Choroid plexus epithelial cell (primary cell): ENCODE results near the gene FRMD7.
"Not testable (repeated sequence)": the region's sequence is repeated elsewhere in the genome, so short reads cannot be mapped to it uniquely, and the experiment has no call there.

Source experiments
- DNase-seq: peaks from one replicate; pipeline ENCODE4 v3.0.0-alpha.2; 2010; ENCODE audit warnings: low read depth
- H3K4me3 ChIP-seq: 2 replicates; pipeline ENCODE4 v1.5.1; 2011; ENCODE audit warnings: low read depth, mild to moderate bottlenecking, control low read depth, low read length, moderate library complexity
- CTCF ChIP-seq: conservative IDR thresholded peaks from 2 replicates; pipeline ENCODE4 v1.5.1; 2011; ENCODE audit warnings: low read depth, mild to moderate bottlenecking, control low read depth, inconsistent platforms, low read length, moderate library complexity

The FRMD7 gene

GRCh38 chrX:132063334-132063733 is 64.5 kb downstream of the FRMD7 start:
- no peak overlapping the region for H3K4me3 ChIP-seq
- no peak for DNase-seq
- TF ChIP-seq CTCF, result no peak

GRCh38 chrX:132059973-132060540 is 67.8 kb downstream of the FRMD7 start:
- no peak for DNase-seq
- no peak overlapping the region for H3K4me3 ChIP-seq
- TF ChIP-seq CTCF, result no peak

- DNase-seq, result no peak
- TF ChIP-seq CTCF, result no peak
- H3K4me3 ChIP-seq, result no peak overlapping the region
These were observed 68.8 kb downstream of the FRMD7 start for GRCh38 chrX:132058975-132059374.

GRCh38 chrX:132058050-132058449 is 69.8 kb downstream of the FRMD7 start:
- no peak overlapping the region for H3K4me3 ChIP-seq
- DNase-seq, result no peak
- TF ChIP-seq CTCF, result no peak

- not testable (repeated sequence) for DNase-seq, H3K4me3 ChIP-seq
These were observed 76.0 kb downstream of the FRMD7 start for GRCh38 chrX:132051778-132052177.

- TF ChIP-seq CTCF, result no peak
- DNase-seq, result no peak
- no peak overlapping the region for H3K4me3 ChIP-seq
These were observed 81.3 kb downstream of the FRMD7 start for GRCh38 chrX:132046533-132046932.

- H3K4me3 ChIP-seq, result no peak overlapping the region
- TF ChIP-seq CTCF, result no peak
- DNase-seq, result no peak
These were observed 82.4 kb downstream of the FRMD7 start for GRCh38 chrX:132045456-132045855.
